ENCODE results near the gene ST6GALNAC3. TPM values are rescaled to one million over a fixed set of nuclear protein-coding genes. Genes with fewer than 3 reads are reported as not detected.

Gene ST6GALNAC3
- total RNA-seq, 2 donors from 2014 or later = 0.87 TPM; not detected in 1

DNA sequence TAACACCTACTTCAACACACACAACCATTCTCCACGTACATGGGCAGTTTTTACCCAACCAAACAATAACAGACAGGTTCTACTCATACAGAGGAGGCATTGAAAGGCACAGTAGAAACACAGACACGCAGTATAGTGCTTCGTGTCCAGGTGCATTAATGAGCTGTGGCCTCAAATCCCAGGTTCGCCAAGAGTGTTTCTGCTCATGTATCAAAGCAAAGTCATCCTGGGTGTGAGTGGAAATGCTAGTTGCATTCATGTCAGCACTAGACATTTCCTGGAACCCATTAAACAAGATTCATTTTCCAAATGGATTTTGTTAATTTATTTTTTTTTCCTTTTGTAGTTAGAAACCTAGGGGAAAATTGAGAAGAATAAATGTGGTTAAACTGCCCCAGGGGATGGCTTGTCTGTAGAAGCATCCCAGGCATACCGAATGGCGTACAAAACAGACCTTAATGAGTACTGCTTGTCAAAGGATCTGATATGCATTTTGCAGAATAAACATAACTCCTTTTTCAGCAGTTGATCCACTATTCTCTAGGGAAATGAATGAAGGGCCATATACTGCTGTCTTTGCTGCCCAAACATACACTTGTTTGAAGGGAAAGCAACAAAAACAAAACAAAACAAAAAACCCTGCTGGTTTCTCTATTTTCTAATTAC lies 494.2 kb downstream of the ST6GALNAC3 start:
- Mint-ChIP-seq H3K4me1 (no peaks in the 10 kb centered on the region), H3K36me3 (ENCODE audit: low read depth) (no peaks in the 10 kb centered on the region)

DNA sequence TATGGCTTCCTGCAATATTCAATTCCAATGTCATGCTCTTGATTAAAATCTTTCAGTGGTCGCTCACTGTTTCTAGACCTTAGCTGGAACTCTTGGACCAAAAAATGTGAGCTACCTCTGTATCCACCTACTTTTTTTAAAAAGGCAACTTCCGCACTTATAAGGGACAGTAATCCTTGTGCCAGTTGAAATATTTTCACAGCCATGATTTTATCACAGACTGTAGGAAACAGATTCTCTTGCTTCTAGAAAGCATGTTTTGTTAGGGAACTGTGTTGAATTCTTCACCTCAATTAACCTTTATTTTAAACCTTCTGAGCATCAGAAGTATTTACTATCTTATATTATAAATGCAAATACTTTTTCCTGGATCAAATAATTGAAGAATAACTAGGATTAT lies 496.7 kb downstream of the ST6GALNAC3 start:
- H3K27ac Mint-ChIP-seq = no peak overlapping the region
- H3K36me3 Mint-ChIP-seq (ENCODE audit: low read depth) = no peaks in the 10 kb centered on the region
- H3K4me3 Mint-ChIP-seq = no peak overlapping the region
- H3K9me3 ChIP-seq (ENCODE audit: control insufficient read depth, low read length, poor library complexity, severe bottlenecking) = no peaks in the 10 kb centered on the region
- ATAC-seq (no peak), DNase-seq (no peak)
- H3K27me3 Mint-ChIP-seq = no peaks in the 10 kb centered on the region
- H3K4me1 Mint-ChIP-seq = no peaks in the 10 kb centered on the region

More for the DNA sequence above, 494.2 kb downstream of the ST6GALNAC3 start:
- H3K9me3 ChIP-seq (ENCODE audit: control insufficient read depth, low read length, poor library complexity, severe bottlenecking) = no peaks in the 10 kb centered on the region
- Mint-ChIP-seq H3K4me3 (no peak overlapping the region), H3K27ac (no peak overlapping the region), H3K27me3 (peaks cover 6% of the 10 kb centered on the region)
- DNase-seq (no peak), ATAC-seq (no peak)

DNA sequence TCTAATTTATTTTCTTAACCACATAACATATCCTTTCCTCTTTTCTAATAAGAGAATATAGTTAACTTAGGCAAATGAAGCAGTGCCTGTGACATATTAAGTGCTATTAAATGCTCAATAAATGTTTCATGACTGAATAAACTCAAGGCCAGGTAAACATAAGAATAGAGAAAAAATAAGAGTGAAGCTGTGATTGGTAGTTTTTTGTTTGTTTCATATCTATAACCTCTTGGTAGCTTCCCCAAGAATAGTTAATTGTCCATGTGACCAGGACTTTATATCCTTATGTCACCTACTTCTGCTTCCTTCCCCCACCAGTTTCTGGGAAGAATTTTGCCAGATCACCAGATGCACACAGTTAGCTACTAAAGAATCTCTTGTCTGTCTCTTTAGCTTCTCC lies 497.7 kb downstream of the ST6GALNAC3 start:
- Mint-ChIP-seq H3K27ac (no peak overlapping the region), H3K36me3 (ENCODE audit: low read depth) (no peaks in the 10 kb centered on the region), H3K27me3 (no peaks in the 10 kb centered on the region), H3K4me1 (no peaks in the 10 kb centered on the region), H3K4me3 (no peak overlapping the region)
- H3K9me3 ChIP-seq (ENCODE audit: control insufficient read depth, low read length, poor library complexity, severe bottlenecking) = no peaks in the 10 kb centered on the region
- ATAC-seq (no peak), DNase-seq (no peak)

DNA sequence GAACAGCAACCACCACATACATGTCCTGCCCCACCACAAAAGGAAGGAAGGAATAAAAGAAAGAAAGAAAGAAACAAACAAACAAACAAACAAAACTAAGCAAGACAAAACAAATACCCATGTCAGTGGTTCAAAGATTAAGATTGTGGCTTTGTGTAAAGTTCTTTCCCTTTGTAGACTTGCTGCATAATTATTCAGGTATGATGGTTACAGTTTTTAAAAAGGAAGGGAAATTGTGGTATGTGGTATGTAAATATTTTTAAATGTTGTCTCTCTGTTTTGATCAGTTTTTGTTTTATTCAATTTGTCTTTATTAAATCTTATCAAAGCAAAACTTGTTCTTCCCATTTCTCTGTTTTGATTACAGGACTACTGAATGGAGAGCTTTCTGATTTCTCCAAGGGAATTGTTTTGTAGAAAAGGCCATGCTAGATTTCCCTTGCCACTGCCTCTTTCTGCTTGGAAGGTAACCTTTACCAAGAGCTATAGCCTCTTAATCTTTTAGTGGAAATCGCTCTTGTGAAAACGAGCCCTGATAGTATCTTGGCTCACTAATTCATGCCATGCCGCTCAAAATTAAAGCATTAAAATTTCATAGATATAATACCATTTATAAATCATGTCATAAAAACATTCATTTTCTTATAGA lies 502.5 kb downstream of the ST6GALNAC3 start:
- Mint-ChIP-seq H3K4me1 (no peaks in the 10 kb centered on the region), H3K27ac (no peak overlapping the region), H3K4me3 (no peak overlapping the region), H3K27me3 (peaks cover 5% of the 10 kb centered on the region), H3K36me3 (ENCODE audit: low read depth) (no peaks in the 10 kb centered on the region)
- DNase-seq (no peak), ATAC-seq (no peak)
- H3K9me3 ChIP-seq (ENCODE audit: control insufficient read depth, low read length, poor library complexity, severe bottlenecking) = no peaks in the 10 kb centered on the region

DNA sequence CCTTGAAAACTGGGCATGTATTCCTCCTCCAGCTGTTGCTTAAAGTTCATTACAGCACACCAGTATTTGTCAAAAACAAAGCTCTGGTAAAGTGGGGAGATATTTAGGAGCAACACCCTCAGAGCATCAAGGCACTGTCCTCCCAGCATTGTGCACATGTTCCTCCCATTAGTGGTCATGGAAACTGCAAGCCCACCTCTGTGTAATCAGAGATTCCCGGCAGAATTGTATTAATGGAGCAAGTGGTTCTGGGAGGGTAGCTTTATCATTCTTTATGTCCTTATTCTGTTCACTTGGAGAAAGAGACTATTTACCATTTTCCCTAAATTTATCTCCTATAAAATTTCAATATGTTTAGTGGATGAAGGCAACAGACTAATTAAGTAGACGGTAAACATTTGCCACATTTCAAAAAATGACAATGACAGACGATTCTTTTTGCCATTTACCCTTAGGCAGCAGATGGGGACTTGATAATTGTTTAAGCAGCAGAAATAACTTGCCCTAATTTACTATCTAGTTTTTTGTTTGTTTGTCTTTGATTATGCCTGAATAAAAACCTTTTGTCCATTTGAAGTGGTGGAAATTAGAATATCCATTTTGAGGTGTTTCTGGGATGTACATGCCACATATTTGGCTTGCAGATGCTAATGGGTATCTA lies 503.1 kb downstream of the ST6GALNAC3 start:
- no peak overlapping the region for H3K4me3 Mint-ChIP-seq
- H3K4me1 Mint-ChIP-seq = no peaks in the 10 kb centered on the region
- no peaks in the 10 kb centered on the region for H3K9me3 ChIP-seq (ENCODE audit: control insufficient read depth, low read length, poor library complexity, severe bottlenecking)
- H3K27ac Mint-ChIP-seq = no peak overlapping the region
- peaks cover 5% of the 10 kb centered on the region for H3K27me3 Mint-ChIP-seq
- ATAC-seq = no peak
- no peaks in the 10 kb centered on the region for H3K36me3 Mint-ChIP-seq (ENCODE audit: low read depth)
- DNase-seq = no peak

DNA sequence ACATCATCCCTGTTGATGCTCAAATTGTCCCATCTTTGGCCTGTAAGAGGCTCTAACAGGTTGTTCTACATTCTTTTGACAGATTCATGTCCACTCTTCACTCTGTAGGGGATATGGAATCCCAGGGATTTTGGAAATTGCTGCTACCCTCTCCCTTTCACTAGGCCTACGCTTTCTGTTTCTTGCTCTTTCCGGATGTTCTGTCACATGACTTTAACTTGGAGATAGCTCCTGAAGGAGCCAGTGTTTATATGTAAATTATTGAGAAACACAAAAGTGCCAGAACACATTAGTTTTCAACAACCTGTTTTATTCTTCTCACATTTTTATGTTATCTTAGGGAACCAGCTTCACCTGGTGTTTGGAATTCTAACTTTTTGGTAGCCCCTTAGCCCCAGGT lies 505.7 kb downstream of the ST6GALNAC3 start:
- no peaks in the 10 kb centered on the region for H3K36me3 Mint-ChIP-seq (ENCODE audit: low read depth)
- H3K27me3 Mint-ChIP-seq = peaks cover 5% of the 10 kb centered on the region
- ATAC-seq (no peak), DNase-seq (no peak)
- no peaks in the 10 kb centered on the region for H3K9me3 ChIP-seq (ENCODE audit: control insufficient read depth, low read length, poor library complexity, severe bottlenecking)
- no peak overlapping the region for H3K27ac Mint-ChIP-seq
- H3K4me3 Mint-ChIP-seq = no peak overlapping the region
- no peaks in the 10 kb centered on the region for H3K4me1 Mint-ChIP-seq

DNA sequence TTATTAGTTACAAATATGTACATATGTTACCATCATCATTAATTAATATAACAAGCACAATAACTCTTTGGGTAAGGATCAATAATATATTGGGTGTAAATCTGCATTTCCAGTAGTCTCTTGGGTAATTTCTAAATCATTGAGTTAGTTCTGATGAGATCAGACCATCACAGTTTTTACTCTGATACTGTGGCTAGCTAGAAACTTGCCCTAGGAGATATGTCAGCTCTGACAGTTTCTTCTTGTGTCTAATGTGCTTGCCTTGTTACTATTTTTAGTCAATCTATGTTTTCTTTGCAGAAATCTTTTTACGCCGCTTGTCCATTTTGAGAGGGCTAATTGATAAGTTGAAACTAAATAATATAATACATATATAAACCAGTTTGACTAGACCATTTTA lies 507.2 kb downstream of the ST6GALNAC3 start:
- ATAC-seq (no peak), DNase-seq (no peak)
- Mint-ChIP-seq H3K27ac (no peak overlapping the region), H3K27me3 (peaks cover 5% of the 10 kb centered on the region), H3K4me3 (no peak overlapping the region), H3K36me3 (ENCODE audit: low read depth) (no peaks in the 10 kb centered on the region), H3K4me1 (no peaks in the 10 kb centered on the region)
- no peaks in the 10 kb centered on the region for H3K9me3 ChIP-seq (ENCODE audit: control insufficient read depth, low read length, poor library complexity, severe bottlenecking)

DNA sequence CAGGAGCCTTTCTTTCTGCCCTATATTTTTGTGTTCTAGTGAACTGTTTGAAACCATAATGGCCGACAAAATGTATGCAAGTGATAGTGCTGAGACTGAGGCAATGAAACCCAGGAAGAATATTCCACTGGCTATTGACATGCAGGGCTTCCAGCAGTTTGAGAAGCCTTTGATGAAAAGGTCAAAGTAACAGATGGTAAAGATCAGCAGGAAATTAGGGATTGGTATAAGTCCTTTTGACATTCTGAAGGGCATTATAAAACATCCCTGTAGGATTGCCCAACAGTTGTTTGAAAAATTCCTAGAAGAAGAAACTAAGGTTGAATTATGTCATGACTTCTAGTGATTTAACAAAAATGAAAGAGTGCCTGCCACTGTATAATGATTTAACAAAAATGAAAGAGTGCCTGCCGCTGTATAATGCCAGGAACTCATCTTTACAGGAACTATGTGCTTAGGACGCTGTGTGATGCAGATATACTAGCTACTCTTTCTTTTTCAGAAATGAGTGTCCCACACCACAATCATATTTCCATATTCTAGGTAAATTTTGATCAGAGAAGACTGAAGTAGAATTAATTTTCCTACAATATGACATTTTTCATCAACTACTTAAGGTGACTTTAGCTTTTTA lies 508.8 kb downstream of the ST6GALNAC3 start:
- H3K9me3 ChIP-seq (ENCODE audit: control insufficient read depth, low read length, poor library complexity, severe bottlenecking) = no peaks in the 10 kb centered on the region
- Mint-ChIP-seq H3K4me1 (no peaks in the 10 kb centered on the region), H3K4me3 (no peak overlapping the region), H3K27ac (no peak overlapping the region), H3K36me3 (ENCODE audit: low read depth) (no peaks in the 10 kb centered on the region), H3K27me3 (peaks cover 8% of the 10 kb centered on the region)
- no peak for DNase-seq
- ATAC-seq = no peak

DNA sequence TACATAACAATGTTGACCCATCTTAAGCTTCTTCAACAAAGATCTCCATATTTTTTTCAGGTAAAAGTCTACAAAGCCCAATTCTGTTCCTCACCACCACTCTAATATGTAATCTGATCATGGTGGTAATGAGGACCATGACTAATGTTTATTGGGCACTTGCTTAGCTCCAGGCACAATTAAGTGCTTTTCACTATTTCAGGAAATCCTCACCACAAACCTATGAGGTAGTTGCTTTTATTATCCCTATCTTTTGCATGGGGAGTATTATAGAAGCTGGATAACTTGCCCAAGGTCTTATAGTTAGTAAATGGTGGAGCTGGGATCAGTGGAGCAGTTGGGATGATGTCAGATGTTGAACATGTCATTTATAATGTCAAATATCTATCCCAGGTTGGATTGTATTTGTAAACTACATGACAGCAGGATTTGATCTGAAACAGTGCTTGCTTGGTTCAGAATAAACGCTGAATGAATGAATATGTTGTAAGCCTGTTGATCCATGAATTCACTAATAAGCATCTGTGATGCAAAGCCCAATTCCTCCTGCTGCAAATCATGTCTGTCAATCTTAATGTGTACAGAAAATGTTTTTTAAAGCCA lies 509.4 kb downstream of the ST6GALNAC3 start:
- Mint-ChIP-seq H3K4me3 (no peak overlapping the region), H3K4me1 (no peaks in the 10 kb centered on the region), H3K27me3 (peaks cover 7% of the 10 kb centered on the region), H3K36me3 (ENCODE audit: low read depth) (no peaks in the 10 kb centered on the region), H3K27ac (no peak overlapping the region)
- no peaks in the 10 kb centered on the region for H3K9me3 ChIP-seq (ENCODE audit: control insufficient read depth, low read length, poor library complexity, severe bottlenecking)
- DNase-seq = no peak
- no peak for ATAC-seq

DNA sequence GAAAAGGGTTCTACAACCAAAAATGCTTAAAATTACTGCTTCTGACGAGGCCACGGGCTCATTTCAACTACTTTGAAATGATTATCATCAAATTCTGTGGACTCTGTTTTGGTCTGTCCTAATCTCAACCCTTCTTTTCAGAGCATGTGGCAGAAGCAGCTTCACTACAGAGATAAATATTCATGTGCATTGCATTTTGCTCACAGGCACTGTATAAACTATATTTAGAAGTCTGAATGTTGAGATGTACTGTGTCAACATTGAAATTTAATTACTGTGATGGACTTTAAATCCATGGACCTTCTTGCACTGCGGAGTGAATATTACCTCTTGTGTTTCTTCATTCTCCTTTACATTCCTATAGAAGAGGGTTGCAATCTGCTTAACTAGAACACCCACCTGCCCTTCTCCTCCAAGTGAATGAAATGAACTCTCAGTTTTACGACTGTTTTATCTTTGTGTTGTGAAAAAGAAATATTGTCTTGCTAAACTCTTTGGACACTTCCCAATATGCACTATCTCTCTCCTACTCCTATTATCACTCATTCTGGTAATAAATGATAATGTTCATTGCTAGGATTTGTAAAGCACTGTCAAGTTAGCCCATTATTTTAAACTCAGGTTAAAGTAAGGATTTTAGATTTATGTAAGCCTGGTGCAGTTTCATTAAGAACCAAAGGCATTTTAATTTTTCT lies 511.6 kb downstream of the ST6GALNAC3 start:
- Mint-ChIP-seq H3K27me3 (peaks cover 7% of the 10 kb centered on the region), H3K4me3 (no peak overlapping the region), H3K36me3 (ENCODE audit: low read depth) (no peaks in the 10 kb centered on the region), H3K4me1 (no peaks in the 10 kb centered on the region), H3K27ac (no peak overlapping the region)
- DNase-seq (no peak), ATAC-seq (no peak)
- H3K9me3 ChIP-seq (ENCODE audit: control insufficient read depth, low read length, poor library complexity, severe bottlenecking) = no peaks in the 10 kb centered on the region

DNA sequence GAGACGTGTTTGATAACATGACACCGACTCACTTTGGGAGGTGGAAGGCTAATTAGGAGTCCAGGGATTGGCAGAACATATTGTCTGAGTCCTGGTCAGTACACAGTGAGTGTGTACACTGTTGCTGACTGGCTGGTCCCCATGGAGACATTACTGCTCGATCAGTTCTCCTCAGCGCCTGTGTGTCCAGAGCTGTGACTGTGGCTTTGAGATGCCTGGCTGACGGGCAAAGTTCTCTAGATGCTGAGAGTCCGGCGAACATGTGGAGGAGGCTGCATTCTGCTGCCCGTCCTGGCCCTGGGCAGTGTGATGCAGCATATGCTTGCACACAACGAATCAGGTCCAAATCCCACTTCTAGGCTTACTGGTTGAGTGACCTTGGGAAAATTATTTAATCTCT lies 512.7 kb downstream of the ST6GALNAC3 start:
- no peak for DNase-seq
- H3K4me1 Mint-ChIP-seq = no peaks in the 10 kb centered on the region
- peaks cover 7% of the 10 kb centered on the region for H3K27me3 Mint-ChIP-seq

DNA sequence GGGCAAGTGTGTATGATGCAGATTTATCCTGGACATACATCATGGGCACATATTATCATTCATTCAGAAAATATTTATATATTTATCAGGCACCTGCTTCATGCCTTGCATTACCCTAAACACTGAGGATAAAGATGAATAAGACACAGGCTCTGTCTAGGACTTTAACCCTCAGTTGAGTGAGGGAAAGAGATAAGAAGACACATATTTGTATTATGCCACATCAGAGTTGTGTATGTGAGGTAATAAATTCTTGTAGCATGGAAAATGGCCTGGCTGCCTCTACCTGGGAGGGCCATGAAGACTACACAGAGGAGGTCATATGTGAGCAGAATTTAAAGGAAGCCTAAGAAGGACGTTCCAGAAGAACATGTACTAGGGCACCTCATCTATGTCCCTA lies 516.9 kb downstream of the ST6GALNAC3 start:
- no peaks in the 10 kb centered on the region for H3K36me3 Mint-ChIP-seq (ENCODE audit: low read depth)
- no peak overlapping the region for H3K27ac Mint-ChIP-seq
- H3K4me3 Mint-ChIP-seq = no peak overlapping the region
- H3K4me1 Mint-ChIP-seq = no peaks in the 10 kb centered on the region
- peaks cover 7% of the 10 kb centered on the region for H3K27me3 Mint-ChIP-seq
- ATAC-seq = no peak
- no peak for DNase-seq
- H3K9me3 ChIP-seq (ENCODE audit: control insufficient read depth, low read length, poor library complexity, severe bottlenecking) = no peaks in the 10 kb centered on the region

More for the DNA sequence above, 512.7 kb downstream of the ST6GALNAC3 start:
- H3K4me3 Mint-ChIP-seq = no peak overlapping the region
- no peak overlapping the region for H3K27ac Mint-ChIP-seq
- ATAC-seq = no peak
- no peaks in the 10 kb centered on the region for H3K9me3 ChIP-seq (ENCODE audit: control insufficient read depth, low read length, poor library complexity, severe bottlenecking)
- no peaks in the 10 kb centered on the region for H3K36me3 Mint-ChIP-seq (ENCODE audit: low read depth)

DNA sequence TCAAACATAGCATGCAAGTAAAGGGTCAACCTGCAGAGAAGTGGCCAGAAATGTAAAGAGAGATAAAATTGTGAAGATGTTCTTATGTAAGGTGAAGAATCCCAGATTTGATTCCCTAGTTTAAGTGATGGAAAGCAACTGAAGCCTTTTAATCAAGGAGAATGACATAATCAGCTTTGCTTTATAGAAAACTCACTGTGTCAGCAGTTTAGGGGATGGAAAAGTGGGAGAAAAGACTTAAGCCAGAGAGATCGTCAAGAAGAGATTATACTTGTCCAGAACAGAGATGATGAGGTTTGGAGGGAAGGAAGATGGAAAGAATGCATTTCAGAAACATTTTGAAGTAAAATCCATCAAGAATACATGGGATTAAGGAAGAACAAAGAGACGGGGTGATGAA lies 517.4 kb downstream of the ST6GALNAC3 start:
- DNase-seq (no peak), ATAC-seq (no peak)
- H3K36me3 Mint-ChIP-seq (ENCODE audit: low read depth) = no peaks in the 10 kb centered on the region
- no peak overlapping the region for H3K4me3 Mint-ChIP-seq
- H3K27me3 Mint-ChIP-seq = peaks cover 7% of the 10 kb centered on the region
- no peaks in the 10 kb centered on the region for H3K4me1 Mint-ChIP-seq
- no peaks in the 10 kb centered on the region for H3K9me3 ChIP-seq (ENCODE audit: control insufficient read depth, low read length, poor library complexity, severe bottlenecking)
- no peak overlapping the region for H3K27ac Mint-ChIP-seq

Measured in T-helper 17 cell (primary cell).